ENCODE measurements around the gene MAML2. TPM values are rescaled to one million over a fixed set of nuclear protein-coding genes. Genes with fewer than 3 reads are reported as not detected.
A peak's percentile ranks its signal among the peaks of the same experiment; 100 is the strongest.

Gene MAML2
- total and polyA plus RNA-seq, 2 of the 13 experiments (the other 11 are each of a cell fraction or from before 2014, with no cell fraction given) = 2.3 to 25.9 TPM

- peak; percentile 20; the same call in 1 of the 2 replicates for TF ChIP-seq HDAC1 (CRISPR knock-in tag; IDR thresholded peaks at IDR 0.05)
- peak; percentile 79 for TF ChIP-seq FOXA3 (CRISPR knock-in tag; IDR thresholded peaks at IDR 0.05)
- peak; percentile 53; the same call in 1 of the 2 replicates for TF ChIP-seq MIER3 (CRISPR knock-in tag; IDR thresholded peaks at IDR 0.05; ENCODE audit: borderline replicate concordance)
- peak; percentile 83 for TF ChIP-seq POGZ (CRISPR knock-in tag; IDR thresholded peaks at IDR 0.05)
- peak; percentile 72 for TF ChIP-seq RXRB (CRISPR knock-in tag; IDR thresholded peaks at IDR 0.05; ENCODE audit: borderline replicate concordance)
- TF ChIP-seq FOXP4 (CRISPR knock-in tag; IDR thresholded peaks at IDR 0.05) = peak; percentile 88
- TF ChIP-seq TARDBP (CRISPR knock-in tag; IDR thresholded peaks at IDR 0.05) = peak; percentile 67
- no peak for TF ChIP-seq ZNF883 (CRISPR knock-in tag; IDR thresholded peaks at IDR 0.05; ENCODE audit: not compliant biosample characterization)
- TF ChIP-seq, protein P1, sequence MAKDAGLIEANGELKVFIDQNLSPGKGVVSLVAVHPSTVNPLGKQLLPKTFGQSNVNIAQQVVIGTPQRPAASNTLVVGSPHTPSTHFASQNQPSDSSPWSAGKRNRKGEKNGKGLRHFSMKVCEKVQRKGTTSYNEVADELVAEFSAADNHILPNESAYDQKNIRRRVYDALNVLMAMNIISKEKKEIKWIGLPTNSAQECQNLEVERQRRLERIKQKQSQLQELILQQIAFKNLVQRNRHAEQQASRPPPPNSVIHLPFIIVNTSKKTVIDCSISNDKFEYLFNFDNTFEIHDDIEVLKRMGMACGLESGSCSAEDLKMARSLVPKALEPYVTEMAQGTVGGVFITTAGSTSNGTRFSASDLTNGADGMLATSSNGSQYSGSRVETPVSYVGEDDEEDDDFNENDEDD (CRISPR knock-in tag; IDR thresholded peaks at IDR 0.05; ENCODE audit: borderline replicate concordance) = peak; percentile 70; the same call in 1 of the 2 replicates
- peak; percentile 73; the same call in 1 of the 2 replicates for TF ChIP-seq SALL1 (CRISPR knock-in tag; IDR thresholded peaks at IDR 0.05)
- TF ChIP-seq ZNF34 (CRISPR knock-in tag; IDR thresholded peaks at IDR 0.05; ENCODE audit: borderline replicate concordance) = no peak
- peak; percentile 97 for TF ChIP-seq FOXO1 (CRISPR knock-in tag; IDR thresholded peaks at IDR 0.05)
- TF ChIP-seq MIXL1 (CRISPR knock-in tag; IDR thresholded peaks at IDR 0.05) = peak; percentile 76
- no peak for TF ChIP-seq NR2F6 (IDR thresholded peaks at IDR 0.05)
- peak; percentile 48; the same call in 1 of the 2 replicates for TF ChIP-seq NR2F6 (CRISPR knock-in tag; IDR thresholded peaks at IDR 0.05)
- no peak for TF ChIP-seq FOXP1 (IDR thresholded peaks at IDR 0.05)
- peak; percentile 78; the same call in 1 of the 2 replicates for TF ChIP-seq FOXP1 (CRISPR knock-in tag; IDR thresholded peaks at IDR 0.05)
- TF ChIP-seq, protein P2, sequence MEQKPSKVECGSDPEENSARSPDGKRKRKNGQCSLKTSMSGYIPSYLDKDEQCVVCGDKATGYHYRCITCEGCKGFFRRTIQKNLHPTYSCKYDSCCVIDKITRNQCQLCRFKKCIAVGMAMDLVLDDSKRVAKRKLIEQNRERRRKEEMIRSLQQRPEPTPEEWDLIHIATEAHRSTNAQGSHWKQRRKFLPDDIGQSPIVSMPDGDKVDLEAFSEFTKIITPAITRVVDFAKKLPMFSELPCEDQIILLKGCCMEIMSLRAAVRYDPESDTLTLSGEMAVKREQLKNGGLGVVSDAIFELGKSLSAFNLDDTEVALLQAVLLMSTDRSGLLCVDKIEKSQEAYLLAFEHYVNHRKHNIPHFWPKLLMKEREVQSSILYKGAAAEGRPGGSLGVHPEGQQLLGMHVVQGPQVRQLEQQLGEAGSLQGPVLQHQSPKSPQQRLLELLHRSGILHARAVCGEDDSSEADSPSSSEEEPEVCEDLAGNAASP (CRISPR knock-in tag; IDR thresholded peaks at IDR 0.05; ENCODE audit: borderline replicate concordance) = 0 out of 2 replicates have a peak, but pooled peaks have one; percentile 25
- peak; percentile 67 for TF ChIP-seq CREM (IDR thresholded peaks at IDR 0.05)
- TF ChIP-seq CREM (CRISPR knock-in tag; IDR thresholded peaks at IDR 0.05) = no peak
- TF ChIP-seq GATAD2A (CRISPR knock-in tag; IDR thresholded peaks at IDR 0.05) = peak; percentile 83
- TF ChIP-seq, protein P3, sequence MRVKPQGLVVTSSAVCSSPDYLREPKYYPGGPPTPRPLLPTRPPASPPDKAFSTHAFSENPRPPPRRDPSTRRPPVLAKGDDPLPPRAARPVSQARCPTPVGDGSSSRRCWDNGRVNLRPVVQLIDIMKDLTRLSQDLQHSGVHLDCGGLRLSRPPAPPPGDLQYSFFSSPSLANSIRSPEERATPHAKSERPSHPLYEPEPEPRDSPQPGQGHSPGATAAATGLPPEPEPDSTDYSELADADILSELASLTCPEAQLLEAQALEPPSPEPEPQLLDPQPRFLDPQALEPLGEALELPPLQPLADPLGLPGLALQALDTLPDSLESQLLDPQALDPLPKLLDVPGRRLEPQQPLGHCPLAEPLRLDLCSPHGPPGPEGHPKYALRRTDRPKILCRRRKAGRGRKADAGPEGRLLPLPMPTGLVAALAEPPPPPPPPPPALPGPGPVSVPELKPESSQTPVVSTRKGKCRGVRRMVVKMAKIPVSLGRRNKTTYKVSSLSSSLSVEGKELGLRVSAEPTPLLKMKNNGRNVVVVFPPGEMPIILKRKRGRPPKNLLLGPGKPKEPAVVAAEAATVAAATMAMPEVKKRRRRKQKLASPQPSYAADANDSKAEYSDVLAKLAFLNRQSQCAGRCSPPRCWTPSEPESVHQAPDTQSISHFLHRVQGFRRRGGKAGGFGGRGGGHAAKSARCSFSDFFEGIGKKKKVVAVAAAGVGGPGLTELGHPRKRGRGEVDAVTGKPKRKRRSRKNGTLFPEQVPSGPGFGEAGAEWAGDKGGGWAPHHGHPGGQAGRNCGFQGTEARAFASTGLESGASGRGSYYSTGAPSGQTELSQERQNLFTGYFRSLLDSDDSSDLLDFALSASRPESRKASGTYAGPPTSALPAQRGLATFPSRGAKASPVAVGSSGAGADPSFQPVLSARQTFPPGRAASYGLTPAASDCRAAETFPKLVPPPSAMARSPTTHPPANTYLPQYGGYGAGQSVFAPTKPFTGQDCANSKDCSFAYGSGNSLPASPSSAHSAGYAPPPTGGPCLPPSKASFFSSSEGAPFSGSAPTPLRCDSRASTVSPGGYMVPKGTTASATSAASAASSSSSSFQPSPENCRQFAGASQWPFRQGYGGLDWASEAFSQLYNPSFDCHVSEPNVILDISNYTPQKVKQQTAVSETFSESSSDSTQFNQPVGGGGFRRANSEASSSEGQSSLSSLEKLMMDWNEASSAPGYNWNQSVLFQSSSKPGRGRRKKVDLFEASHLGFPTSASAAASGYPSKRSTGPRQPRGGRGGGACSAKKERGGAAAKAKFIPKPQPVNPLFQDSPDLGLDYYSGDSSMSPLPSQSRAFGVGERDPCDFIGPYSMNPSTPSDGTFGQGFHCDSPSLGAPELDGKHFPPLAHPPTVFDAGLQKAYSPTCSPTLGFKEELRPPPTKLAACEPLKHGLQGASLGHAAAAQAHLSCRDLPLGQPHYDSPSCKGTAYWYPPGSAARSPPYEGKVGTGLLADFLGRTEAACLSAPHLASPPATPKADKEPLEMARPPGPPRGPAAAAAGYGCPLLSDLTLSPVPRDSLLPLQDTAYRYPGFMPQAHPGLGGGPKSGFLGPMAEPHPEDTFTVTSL (CRISPR knock-in tag; IDR thresholded peaks at IDR 0.05; ENCODE audit: borderline replicate concordance) = peak; percentile 75; the same call in 1 of the 2 replicates
Observed at GRCh38 chr11:96145163-96145585, 197.8 kb downstream of the MAML2 start (continued).
